ENCODE measurements around the gene ZNF175.

- TF ChIP-seq RCOR1 (IDR thresholded peaks at IDR 0.05; ENCODE audit: low read depth, low read length) = no peak
- TF ChIP-seq EP300 (IDR thresholded peaks at IDR 0.05) = no peak
- TF ChIP-seq POLR2A (IDR thresholded peaks at IDR 0.05; ENCODE audit: low read length) = no peak
- TF ChIP-seq SMC3 (IDR thresholded peaks at IDR 0.05) = no peak
Measured at GRCh38 chr19:51573331-51573730, 2.2 kb downstream of the ZNF175 start.

Measured in A549 (cell line).